ENCODE measurements around the gene NFATC2IP.

NFATC2IP gene

DNA sequence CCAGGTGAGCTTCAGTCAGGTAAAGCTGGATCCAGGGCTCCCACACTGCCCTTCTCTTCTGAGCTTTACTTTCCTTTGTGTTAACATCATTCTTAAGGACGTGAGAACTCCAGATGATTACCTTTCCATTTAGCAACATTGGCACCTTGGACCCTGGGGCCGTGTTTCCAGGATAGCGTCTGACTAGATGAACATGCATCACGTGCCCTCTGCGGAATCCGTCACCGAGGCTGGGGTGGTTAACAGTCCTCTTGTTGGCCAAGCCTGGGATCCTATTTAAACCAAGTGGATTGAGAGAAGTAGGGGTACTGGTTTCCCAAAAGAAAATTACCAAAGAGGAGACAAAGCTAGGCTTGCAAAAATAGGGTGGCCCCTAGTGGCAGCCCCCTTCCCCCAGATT lies 30.2 kb downstream of the NFATC2IP start:
- H3K4me3 ChIP-seq (ENCODE audit: low read depth, low read length) = no peak overlapping the region
- TF ChIP-seq, protein P1, sequence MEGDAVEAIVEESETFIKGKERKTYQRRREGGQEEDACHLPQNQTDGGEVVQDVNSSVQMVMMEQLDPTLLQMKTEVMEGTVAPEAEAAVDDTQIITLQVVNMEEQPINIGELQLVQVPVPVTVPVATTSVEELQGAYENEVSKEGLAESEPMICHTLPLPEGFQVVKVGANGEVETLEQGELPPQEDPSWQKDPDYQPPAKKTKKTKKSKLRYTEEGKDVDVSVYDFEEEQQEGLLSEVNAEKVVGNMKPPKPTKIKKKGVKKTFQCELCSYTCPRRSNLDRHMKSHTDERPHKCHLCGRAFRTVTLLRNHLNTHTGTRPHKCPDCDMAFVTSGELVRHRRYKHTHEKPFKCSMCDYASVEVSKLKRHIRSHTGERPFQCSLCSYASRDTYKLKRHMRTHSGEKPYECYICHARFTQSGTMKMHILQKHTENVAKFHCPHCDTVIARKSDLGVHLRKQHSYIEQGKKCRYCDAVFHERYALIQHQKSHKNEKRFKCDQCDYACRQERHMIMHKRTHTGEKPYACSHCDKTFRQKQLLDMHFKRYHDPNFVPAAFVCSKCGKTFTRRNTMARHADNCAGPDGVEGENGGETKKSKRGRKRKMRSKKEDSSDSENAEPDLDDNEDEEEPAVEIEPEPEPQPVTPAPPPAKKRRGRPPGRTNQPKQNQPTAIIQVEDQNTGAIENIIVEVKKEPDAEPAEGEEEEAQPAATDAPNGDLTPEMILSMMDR (IDR thresholded peaks at IDR 0.05; ENCODE audit: borderline replicate concordance, insufficient read depth, low read depth, low read length) = no peak

- no peak overlapping the region for H3K4me3 ChIP-seq (ENCODE audit: low read depth, low read length)
- TF ChIP-seq, protein P1 (IDR thresholded peaks at IDR 0.05; ENCODE audit: borderline replicate concordance, insufficient read depth, low read depth, low read length) = peak; percentile 83
These were observed 30.8 kb downstream of the NFATC2IP start for GRCh38 chr16:28981517-28981916.

DNA sequence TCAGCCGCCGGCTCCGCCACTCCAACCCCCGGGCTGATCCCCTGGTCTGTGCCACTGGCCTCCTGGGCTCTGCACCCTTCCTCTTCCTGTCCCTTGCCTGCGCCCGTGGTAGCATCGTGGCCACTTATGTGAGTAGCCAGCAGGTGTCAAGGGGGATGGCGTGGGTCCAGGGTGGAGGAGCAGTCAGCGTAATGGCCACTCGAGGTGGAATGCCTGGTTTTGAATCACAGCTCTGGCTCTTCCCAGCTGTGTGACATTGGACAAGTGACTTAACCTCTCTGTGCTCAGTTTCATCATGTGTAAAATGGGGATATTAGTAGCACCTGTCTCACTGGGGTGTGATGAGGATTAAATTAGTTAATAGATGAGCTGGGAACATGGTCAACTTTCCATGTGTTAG lies 31.7 kb downstream of the NFATC2IP start:
- TF ChIP-seq, protein P1 (IDR thresholded peaks at IDR 0.05; ENCODE audit: borderline replicate concordance, insufficient read depth, low read depth, low read length) = no peak

DNA sequence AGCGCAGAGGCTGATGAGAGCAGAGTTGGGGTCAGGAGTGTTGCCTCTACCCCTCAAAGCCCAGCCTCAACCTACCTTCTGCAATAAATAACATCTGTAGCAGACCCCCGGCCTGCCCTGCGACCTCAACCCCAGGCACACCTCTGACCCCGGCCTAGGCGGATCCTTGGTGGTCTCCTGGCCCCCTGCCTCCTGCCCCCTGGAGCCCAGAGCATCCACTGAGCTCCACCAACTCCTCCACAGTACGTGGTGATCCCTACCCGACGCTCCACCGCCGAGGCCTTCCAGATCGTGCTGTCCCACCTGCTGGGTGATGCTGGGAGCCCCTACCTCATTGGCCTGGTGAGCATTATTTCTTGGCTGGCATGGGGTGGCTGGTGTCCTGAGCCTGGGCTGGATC lies 32.2 kb downstream of the NFATC2IP start:
- no peak overlapping the region for H3K4me3 ChIP-seq (ENCODE audit: low read depth, low read length)
- TF ChIP-seq, protein P1 (IDR thresholded peaks at IDR 0.05; ENCODE audit: borderline replicate concordance, insufficient read depth, low read depth, low read length) = no peak

More for the DNA sequence above, 31.7 kb downstream of the NFATC2IP start:
- no peak overlapping the region for H3K4me3 ChIP-seq (ENCODE audit: low read depth, low read length)

GRCh38 chr16:28983644-28984043 lies 32.9 kb downstream of the NFATC2IP start:
- no peak overlapping the region for H3K4me3 ChIP-seq (ENCODE audit: low read depth, low read length)
- TF ChIP-seq, protein P1 (IDR thresholded peaks at IDR 0.05; ENCODE audit: borderline replicate concordance, insufficient read depth, low read depth, low read length) = no peak

GRCh38 chr16:28984091-28984490 lies 33.4 kb downstream of the NFATC2IP start:
- H3K4me3 ChIP-seq (ENCODE audit: low read depth, low read length) = no peak overlapping the region
- TF ChIP-seq, protein P1 (IDR thresholded peaks at IDR 0.05; ENCODE audit: borderline replicate concordance, insufficient read depth, low read depth, low read length) = no peak

DNA sequence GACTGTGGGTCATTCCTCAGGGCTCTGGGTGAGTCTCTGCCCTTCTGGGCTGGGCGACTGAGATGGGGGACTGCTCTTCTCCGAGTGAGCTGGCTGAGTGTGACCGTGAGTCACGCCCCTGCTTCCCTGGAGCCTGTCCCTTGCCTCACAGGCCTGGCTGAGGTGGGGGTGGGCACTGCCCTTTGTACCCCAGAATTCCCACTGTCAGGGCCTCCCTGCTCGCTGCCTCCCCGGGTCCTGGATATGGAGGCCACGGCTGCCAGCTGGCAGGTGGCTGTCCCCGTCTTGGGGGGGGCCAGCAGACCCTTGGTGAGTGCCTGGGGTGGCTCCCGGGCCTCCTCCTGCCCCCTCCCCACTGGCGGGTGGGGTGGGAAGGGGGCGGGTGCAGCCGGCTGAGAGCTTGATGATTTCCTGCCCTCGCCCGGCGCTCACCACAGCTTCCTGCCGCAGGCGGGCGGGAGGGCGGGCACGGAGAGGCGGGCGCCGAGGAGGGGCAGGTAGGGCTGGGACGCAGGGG lies 33.9 kb downstream of the NFATC2IP start, which contains the start of gene LAT:
Gene LAT, plus strand, starts transcription at position 434 of the 517 bp plus-strand sequence. CDS start 366 bp downstream, outside the sequence.
- peak within 1 kb of the TSS; percentile 45 for H3K4me3 ChIP-seq (ENCODE audit: low read depth, low read length)
- TF ChIP-seq, protein P1 (IDR thresholded peaks at IDR 0.05; ENCODE audit: borderline replicate concordance, insufficient read depth, low read depth, low read length) = no peak
